H9 (cell line): ENCODE results near the gene ABLIM3. TPM values are rescaled to one million over a fixed set of nuclear protein-coding genes. Genes with fewer than 3 reads are reported as not detected.
A peak's percentile ranks its signal among the peaks of the same experiment; 100 is the strongest.

Experiments used
- DNase-seq: peaks from one replicate; pipeline ENCODE4 v3.0.0-alpha.2; 2017
- H2AFZ ChIP-seq: one replicate; pipeline ENCODE4 v1.6.1; 2013; ENCODE audit warnings: mild to moderate bottlenecking, low read length, control low read depth, moderate library complexity
- H2AK5ac ChIP-seq: 2 replicates; pipeline ENCODE4 v1.6.1; 2013; ENCODE audit warnings: low read length, control low read depth, mixed read lengths; ENCODE audit not compliant: insufficient read length
- H2BK120ac ChIP-seq: one replicate; pipeline ENCODE4 v1.6.1; 2013; ENCODE audit warnings: low read depth, mild to moderate bottlenecking, low read length, control low read depth, inconsistent platforms; ENCODE audit not compliant: poor library complexity, severe bottlenecking
- H2BK12ac ChIP-seq: 2 replicates; pipeline ENCODE4 v1.6.1; 2013; ENCODE audit warnings: low read length, control low read depth, mixed read lengths, low read depth; ENCODE audit not compliant: insufficient read length
- H2BK15ac ChIP-seq: 2 replicates; pipeline ENCODE4 v1.6.1; 2013; ENCODE audit warnings: low read depth, low read length, control low read depth
- H2BK20ac ChIP-seq: one replicate; pipeline ENCODE4 v1.6.1; 2013; ENCODE audit warnings: low read depth, mild to moderate bottlenecking, low read length, control low read depth, inconsistent platforms; ENCODE audit not compliant: poor library complexity, severe bottlenecking
- H2BK5ac ChIP-seq: 2 replicates; pipeline ENCODE4 v1.6.1; 2013; ENCODE audit warnings: low read length, control low read depth, mixed read lengths; ENCODE audit not compliant: insufficient read length
- H3K14ac ChIP-seq: 2 replicates; pipeline ENCODE4 v1.6.1; 2013; ENCODE audit warnings: low read length, control low read depth; ENCODE audit not compliant: insufficient read depth
- H3K18ac ChIP-seq: 2 replicates; pipeline ENCODE4 v1.6.1; 2013; ENCODE audit warnings: low read depth, mild to moderate bottlenecking, mixed read lengths, low read length, control low read depth; ENCODE audit not compliant: insufficient read length
- H3K23ac ChIP-seq: 2 replicates; pipeline ENCODE4 v1.6.1; 2013; ENCODE audit warnings: low read length, control low read depth, mixed read lengths, low read depth; ENCODE audit not compliant: insufficient read length
- H3K23me2 ChIP-seq: 2 replicates; pipeline ENCODE4 v1.6.1; 2013; ENCODE audit warnings: low read depth, mild to moderate bottlenecking, mixed read lengths, low read length, control low read depth; ENCODE audit not compliant: insufficient read length, poor library complexity, severe bottlenecking
- H3K27ac ChIP-seq: 2 replicates; pipeline ENCODE4 v1.5.1; 2013; ENCODE audit warnings: low read length, control low read depth, mixed read lengths, low read depth; ENCODE audit not compliant: insufficient read length
- H3K27me3 ChIP-seq: 2 replicates; pipeline ENCODE4 v1.6.1; 2013; ENCODE audit warnings: low read length, control low read depth, inconsistent platforms; ENCODE audit not compliant: insufficient read depth
- H3K4ac ChIP-seq: 2 replicates; pipeline ENCODE4 v1.6.1; 2013; ENCODE audit warnings: low read depth, mild to moderate bottlenecking, control low read depth, inconsistent platforms, low read length, moderate library complexity
- H3K4me1 ChIP-seq: 2 replicates; pipeline ENCODE4 v1.6.1; 2013; ENCODE audit warnings: low read length, control low read depth, inconsistent platforms; ENCODE audit not compliant: insufficient read depth
- H3K4me2 ChIP-seq: 2 replicates; pipeline ENCODE4 v1.6.1; 2013; ENCODE audit warnings: low read length, control low read depth, mixed read lengths; ENCODE audit not compliant: insufficient read length, insufficient read depth
- H3K56ac ChIP-seq: 2 replicates; pipeline ENCODE4 v1.6.1; 2013; ENCODE audit warnings: low read depth, mild to moderate bottlenecking, mixed read lengths, low read length, control low read depth; ENCODE audit not compliant: insufficient read length
- H3K79me1 ChIP-seq: 2 replicates; pipeline ENCODE4 v1.6.1; 2013; ENCODE audit warnings: low read depth, mild to moderate bottlenecking, moderate library complexity, low read length, control low read depth, inconsistent platforms; ENCODE audit not compliant: insufficient read depth, poor library complexity, severe bottlenecking
- H3K79me2 ChIP-seq: 2 replicates; pipeline ENCODE4 v1.6.1; 2013; ENCODE audit warnings: low read length, control low read depth, inconsistent platforms; ENCODE audit not compliant: insufficient read depth
- H3K9ac ChIP-seq: 2 replicates; pipeline ENCODE4 v1.6.1; 2013; ENCODE audit warnings: low read length, control low read depth, mixed read lengths; ENCODE audit not compliant: insufficient read length; ENCODE audit errors: extremely low read depth
- H3K9me3 ChIP-seq: one replicate; pipeline ENCODE4 v1.6.1; 2013; ENCODE audit warnings: low read depth, low read length, inconsistent platforms; ENCODE audit not compliant: control insufficient read depth
- H3T11ph ChIP-seq: one replicate; pipeline ENCODE4 v1.6.1; 2013; ENCODE audit warnings: mild to moderate bottlenecking, low read length, control low read depth, inconsistent platforms
- H4K20me1 ChIP-seq: one replicate; pipeline ENCODE4 v1.6.1; 2013; ENCODE audit not compliant: control insufficient read depth, insufficient read length, insufficient read depth
- H4K5ac ChIP-seq: 2 replicates; pipeline ENCODE4 v1.6.1; 2013; ENCODE audit warnings: low read depth, mild to moderate bottlenecking, mixed read lengths, low read length, control low read depth; ENCODE audit not compliant: insufficient read length
- H4K8ac ChIP-seq: replicated peaks from 2 replicates; pipeline ENCODE4 v1.6.1; 2013; ENCODE audit warnings: low read length, control low read depth, mixed read lengths, low read depth; ENCODE audit not compliant: insufficient read length
- H4K91ac ChIP-seq: 2 replicates; pipeline ENCODE4 v1.6.1; 2013; ENCODE audit warnings: low read depth, mild to moderate bottlenecking, moderate library complexity, mixed read lengths, low read length, control low read depth; ENCODE audit not compliant: insufficient read length
- H3K27ac Mint-ChIP-seq, 3 experiments: 2 replicates in 2 of 3; 3 replicates in 1 of 3; pipeline ENCODE4 v1.8.0; 2020 to 2021; ENCODE audit warnings: mixed read lengths in 3 of 3, mild to moderate bottlenecking in 1 of 3, moderate library complexity in 1 of 3
- H3K27me3 Mint-ChIP-seq: 2 replicates; pipeline ENCODE4 v1.8.0; 2021; ENCODE audit warnings: low read depth, mild to moderate bottlenecking, moderate library complexity, mixed read lengths
- H3K36me3 Mint-ChIP-seq, 3 experiments: 2 replicates in 2 of 3; 3 replicates in 1 of 3; pipeline ENCODE4 v1.8.0; 2020 to 2021; ENCODE audit warnings: low read depth in 3 of 3, mixed read lengths in 3 of 3; ENCODE audit not compliant: insufficient read depth in 1 of 3
- H3K4me1 Mint-ChIP-seq, 2 experiments: 2 replicates each; pipeline ENCODE4 v1.8.0; 2020; ENCODE audit warnings: mixed read lengths in 2 of 2
- H3K4me3 Mint-ChIP-seq, 2 experiments: 2 replicates in 1 of 2; 3 replicates in 1 of 2; pipeline ENCODE4 v1.8.0; 2020 to 2021; ENCODE audit warnings: mild to moderate bottlenecking in 2 of 2, mixed read lengths in 2 of 2, moderate library complexity in 1 of 2
- H3K9me3 Mint-ChIP-seq, 2 experiments: 2 replicates in 1 of 2; 3 replicates in 1 of 2; pipeline ENCODE4 v1.8.0; 2020; ENCODE audit warnings: mild to moderate bottlenecking in 2 of 2, mixed read lengths in 2 of 2, moderate library complexity in 1 of 2
- CTCF ChIP-seq: fragments of 200-600 bp; sonication (generic); conservative IDR thresholded peaks from 3 replicates; pipeline ENCODE4 v1.8.0; 2021; ENCODE audit warnings: antibody characterized with exemption, mild to moderate bottlenecking
- WGBS: extraction: QIAGEN DNeasy Blood & Tissue Kit; methylation state at CpG from one replicate; pipeline ENCODE4 v1.1.7; 2013; ENCODE audit warnings: missing lambda C conversion rate, low lambda C conversion rate, mixed read lengths; ENCODE audit not compliant: insufficient read length; ENCODE audit errors: extremely low coverage; 5-methylcytosine and 5-hydroxymethylcytosine counted together
- total RNA-seq: library from RNA; stranded (reverse); gene quantifications from 2 replicates; pipeline ENCODE4 v1.2.1, GENCODE V29; 2021

ABLIM3 gene
- total RNA-seq, 1 experiment from 2014 or later = 0.20 TPM

- Histone ChIP-seq H3K27ac (no peak overlapping the region), H3K79me2 (no peaks in the 10 kb centered on the region), H2BK5ac (no peak overlapping the region), H2BK12ac (no peak overlapping the region), H2BK15ac (no peak overlapping the region), H2BK120ac (no peak overlapping the region), H3K9ac (no peak overlapping the region), H3K9me3 (no peaks in the 10 kb centered on the region), H3K23ac (no peak overlapping the region), H4K20me1 (no peaks in the 10 kb centered on the region), H3K27me3 (no peaks in the 10 kb centered on the region), H3K56ac (no peak overlapping the region), H2AFZ (no peak overlapping the region), H3K14ac (no peak overlapping the region), H3K23me2 (no peaks in the 10 kb centered on the region), H3K4me2 (no peak overlapping the region), H4K8ac (no peak overlapping the region), H4K91ac (no peak overlapping the region), H3T11ph (no peak overlapping the region), H2BK20ac (no peak overlapping the region), H4K5ac (no peak overlapping the region), H3K4ac (no peak overlapping the region), H3K4me1 (0 out of 2 replicates have a peak, but pooled peaks cover 2% of the 10 kb centered on the region), H3K18ac (no peak overlapping the region), H2AK5ac (no peak overlapping the region), H3K79me1 (no peaks in the 10 kb centered on the region)
- Mint-ChIP-seq H3K9me3 (no peaks in the 10 kb centered on the region), H3K36me3 (no peaks in the 10 kb centered on the region), H3K4me3 (no peak overlapping the region), H3K27ac (no peak overlapping the region), H3K4me1 (peaks cover 20 to 21% of the 10 kb centered on the region in 2 experiments), H3K27me3 (peaks cover 23% of the 10 kb centered on the region)
- no CpG with 5 or more reads among the region's 8 CpGs for WGBS
- DNase-seq = no peak
- TF ChIP-seq CTCF = peak; percentile 41
Measured at GRCh38 chr5:149130121-149130914, 11.0 kb upstream of the ABLIM3 start.
